Keratinocyte (primary cell): ENCODE results near the gene TRIM28. TPM values are rescaled to one million over a fixed set of nuclear protein-coding genes. Genes with fewer than 3 reads are reported as not detected.

ENCODE experiments used
- DNase-seq: peaks from one replicate; pipeline ENCODE4 v3.0.0-alpha.2; 2011; ENCODE audit warnings: low read depth, missing footprints, low spot score
- FAIRE-seq: peaks from 2 replicates; lab custom pipeline; 2011; peaks lifted over from hg19 to GRCh38; lab: Jason Lieb, UNC
- H2AFZ ChIP-seq: 2 replicates; pipeline ENCODE4 v1.6.0; 2012; ENCODE audit warnings: low read length, control low read depth, inconsistent platforms; ENCODE audit not compliant: control insufficient read depth
- H3K27ac ChIP-seq: 2 replicates; pipeline ENCODE4 v1.5.1; 2011; ENCODE audit warnings: low read length; ENCODE audit not compliant: control insufficient read depth, insufficient read depth
- H3K27me3 ChIP-seq: 3 replicates; pipeline ENCODE4 v1.6.0; 2011; ENCODE audit warnings: low read length; ENCODE audit not compliant: control insufficient read depth, insufficient read depth; ENCODE audit errors: extremely low read depth
- H3K36me3 ChIP-seq, 2 experiments: 2 replicates in 1 of 2; 3 replicates in 1 of 2; pipeline ENCODE4 v1.5.1; 2011; ENCODE audit warnings: low read length in 2 of 2, mild to moderate bottlenecking in 1 of 2; ENCODE audit not compliant: control insufficient read depth in 2 of 2, insufficient read depth in 2 of 2; ENCODE audit errors: extremely low read depth in 1 of 2
- H3K4me1 ChIP-seq: 3 replicates; pipeline ENCODE4 v1.5.1; 2011; ENCODE audit warnings: low read length; ENCODE audit not compliant: control insufficient read depth, insufficient read depth; ENCODE audit errors: extremely low read depth
- H3K4me2 ChIP-seq: 3 replicates; pipeline ENCODE4 v1.6.0; 2011; ENCODE audit warnings: low read depth, low read length; ENCODE audit not compliant: control insufficient read depth, insufficient read depth; ENCODE audit errors: extremely low read depth
- H3K4me3 ChIP-seq, 3 experiments: fragments of 200-600 bp in 1 of 3; sonication (generic) in 1 of 3; 2 replicates in 2 of 3; 3 replicates in 1 of 3; pipeline ENCODE4 v1.5.1; 2011 to 2016; ENCODE audit warnings: low read length in 3 of 3, mild to moderate bottlenecking in 3 of 3, control low read depth in 2 of 3, inconsistent platforms in 1 of 3, low read depth in 1 of 3, mixed read lengths in 1 of 3, mixed run types in 1 of 3, moderate library complexity in 1 of 3; ENCODE audit not compliant: control insufficient read depth in 2 of 3, insufficient read depth in 2 of 3; ENCODE audit errors: extremely low read depth in 1 of 3
- H3K79me2 ChIP-seq: 2 replicates; pipeline ENCODE4 v1.6.0; 2012; ENCODE audit warnings: low read length; ENCODE audit not compliant: control insufficient read depth, insufficient read depth
- H3K9ac ChIP-seq: 3 replicates; pipeline ENCODE4 v1.6.0; 2011; ENCODE audit warnings: low read length; ENCODE audit not compliant: control insufficient read depth, insufficient read depth; ENCODE audit errors: extremely low read depth
- H3K9me1 ChIP-seq: 3 replicates; pipeline ENCODE4 v1.6.0; 2011; ENCODE audit warnings: low read length; ENCODE audit not compliant: control insufficient read depth, insufficient read depth; ENCODE audit errors: extremely low read depth
- H3K9me3 ChIP-seq: 2 replicates; pipeline ENCODE4 v1.5.1; 2012; ENCODE audit warnings: low read depth, low read length; ENCODE audit not compliant: control insufficient read depth
- H4K20me1 ChIP-seq: 3 replicates; pipeline ENCODE4 v1.6.0; 2011; ENCODE audit warnings: low read length; ENCODE audit not compliant: control insufficient read depth, insufficient read depth; ENCODE audit errors: extremely low read depth
- CTCF ChIP-seq, 3 experiments: IDR thresholded peaks in 1 of 3; conservative IDR thresholded peaks in 1 of 3; optimal IDR thresholded peaks in 1 of 3; 2 replicates in 2 of 3; 3 replicates in 1 of 3; pipeline versions ENCODE3 to v1.5.1; 2011; ENCODE audit warnings: low read length in 3 of 3, mild to moderate bottlenecking in 3 of 3, moderate library complexity in 2 of 3, control low read depth in 1 of 3, inconsistent platforms in 1 of 3; ENCODE audit not compliant: insufficient read depth in 2 of 3; ENCODE audit errors: extremely low read depth in 1 of 3
- EZH2 ChIP-seq: IDR thresholded peaks from one replicate; pipeline ENCODE4 v1.6.1; 2012; ENCODE audit warnings: inconsistent platforms, mild to moderate bottlenecking, low read length, moderate library complexity
- dilution Hi-C: fragments of 300-500 bp; cut with MboI; formaldehyde crosslinking; loops from one replicate; pipeline ENCODE4 v1.7.0; 2020; ENCODE audit warnings: low sequenced_read_pairs; ENCODE audit not compliant: extremely low pct_ligation_motif_present
- polyA plus RNA-seq, 5 experiments: library from polyadenylated mRNA; depleted of rRNA in 3 of 5; stranded (reverse) in 3 of 5; stranded (forward) in 1 of 5; unstranded in 1 of 5; fragments of >200 nt; gene quantifications; 1 replicate in 1 of 5; 2 replicates in 3 of 5; 3 replicates in 1 of 5; pipeline versions ENCODE4 v1.2.1 to v1.2.3, GENCODE V29; 2011 to 2012; ENCODE audit warnings: missing spikeins in 2 of 5, low read depth in 1 of 5, low replicate concordance in 1 of 5

The TRIM28 gene
- polyA plus RNA-seq, 1 donor (not counting 4 experiments of a cell fraction or from before 2014, with no cell fraction given): 290 TPM

- H3K79me2 ChIP-seq: peaks cover 47% of the 10 kb centered on the region
These were observed 27.5 kb upstream of the TRIM28 start for GRCh38 chr19:58516246-58516836.

GRCh38 chr19:58516964-58517833 lies 26.7 kb upstream of the TRIM28 start:
- Histone ChIP-seq H3K4me3 (no peak overlapping the region), H3K4me1 (peaks cover 20% of the 10 kb centered on the region), H3K27ac (no peak overlapping the region), H3K9ac (no peak overlapping the region), H3K27me3 (no peaks in the 10 kb centered on the region), H3K9me1 (no peaks in the 10 kb centered on the region), H3K4me2 (no peak overlapping the region), H3K79me2 (peaks cover 47% of the 10 kb centered on the region), H3K9me3 (no peaks in the 10 kb centered on the region), H2AFZ (no peak overlapping the region), H4K20me1 (no peaks in the 10 kb centered on the region), H3K36me3 (peaks cover 5 to 12% of the 10 kb centered on the region in 2 experiments)
- peak in 1 of 3 experiments; percentile 16 for TF ChIP-seq CTCF (optimal IDR thresholded peaks at IDR 0.05 in 1 of 3, IDR thresholded peaks at IDR 0.05 in 1 of 3, conservative IDR thresholded peaks at IDR 0.05 in 1 of 3; ENCODE audit: extremely low read depth in 1 of 3, insufficient read depth in 2 of 3, low read length in 3 of 3)
- TF ChIP-seq EZH2: no peak
- dilution Hi-C loops: no loop called here
- no peak for DNase-seq
- FAIRE-seq: no peak

More at GRCh38 chr19:58516246-58516836, 27.5 kb upstream of the TRIM28 start:
- Histone ChIP-seq H2AFZ (no peak overlapping the region), H3K9me3 (no peaks in the 10 kb centered on the region), H3K4me1 (peaks cover 20% of the 10 kb centered on the region), H3K36me3 (peaks cover 5 to 12% of the 10 kb centered on the region in 2 experiments), H3K4me2 (no peak overlapping the region), H3K27me3 (no peaks in the 10 kb centered on the region), H3K4me3 (no peak overlapping the region), H3K27ac (no peak overlapping the region), H3K9ac (no peak overlapping the region), H3K9me1 (no peaks in the 10 kb centered on the region), H4K20me1 (no peaks in the 10 kb centered on the region)
- DNase-seq (no peak), FAIRE-seq (no peak)
- TF ChIP-seq CTCF (optimal IDR thresholded peaks at IDR 0.05 in 1 of 3, IDR thresholded peaks at IDR 0.05 in 1 of 3, conservative IDR thresholded peaks at IDR 0.05 in 1 of 3; ENCODE audit: extremely low read depth in 1 of 3, insufficient read depth in 2 of 3, low read length in 3 of 3) (no peak), EZH2 (no peak)
- dilution Hi-C loops: no loop called here
